Activated CD8-positive, alpha-beta memory T cell treated with anti-CD3 and anti-CD28 coated beads for 24 hours (primary cell): ENCODE measurements around the gene KCNE3.
A peak's percentile ranks its signal among the peaks of the same experiment; 100 is the strongest.

ENCODE experiments used
- DNase-seq: peaks from one replicate; pipeline ENCODE4 v3.0.0-alpha.2; 2020

KCNE3 gene

GRCh38 chr11:74471037-74471436, 3.7 kb upstream of the KCNE3 start:
- DNase-seq = no peak

- DNase-seq = no peak
Observed at GRCh38 chr11:74470526-74470925, 3.2 kb upstream of the KCNE3 start.

- DNase-seq = no peak
Observed at GRCh38 chr11:74468936-74469335, 1.6 kb upstream of the KCNE3 start.

- no peak for DNase-seq
Observed at GRCh38 chr11:74468521-74468920, 1.2 kb upstream of the KCNE3 start.

- DNase-seq = no peak
Observed at GRCh38 chr11:74468058-74468457, 709 bp upstream of the KCNE3 start.

GRCh38 chr11:74465291-74465708, 2.0 kb downstream of the KCNE3 start:
- no peak for DNase-seq

- no peak for DNase-seq
Observed at GRCh38 chr11:74464746-74465145, 2.6 kb downstream of the KCNE3 start.

GRCh38 chr11:74463216-74463615, 4.1 kb downstream of the KCNE3 start:
- no peak for DNase-seq

GRCh38 chr11:74462631-74463030, 4.7 kb downstream of the KCNE3 start:
- no peak for DNase-seq

GRCh38 chr11:74462009-74462408, 5.3 kb downstream of the KCNE3 start:
- no peak for DNase-seq

GRCh38 chr11:74460481-74461154, 6.7 kb downstream of the KCNE3 start:
- DNase-seq = no peak

GRCh38 chr11:74460065-74460464, 7.3 kb downstream of the KCNE3 start:
- DNase-seq = no peak

GRCh38 chr11:74459584-74459983, 7.8 kb downstream of the KCNE3 start:
- no peak for DNase-seq

GRCh38 chr11:74457356-74457755, 10.0 kb downstream of the KCNE3 start:
- DNase-seq = no peak

GRCh38 chr11:74453373-74453975, 13.9 kb downstream of the KCNE3 start:
- DNase-seq = peak; percentile 79

- no peak for DNase-seq
Observed at GRCh38 chr11:74452366-74452765, 15.0 kb downstream of the KCNE3 start.

- no peak for DNase-seq
Observed at GRCh38 chr11:74450318-74450717, 17.0 kb downstream of the KCNE3 start.

GRCh38 chr11:74449369-74449931, 17.9 kb downstream of the KCNE3 start:
- DNase-seq = peak; percentile 59

- DNase-seq = no peak
Observed at GRCh38 chr11:74447720-74448119, 19.6 kb downstream of the KCNE3 start.

GRCh38 chr11:74446532-74446938, 20.8 kb downstream of the KCNE3 start:
- DNase-seq = no peak

- DNase-seq = no peak
Observed at GRCh38 chr11:74444173-74444826, 23.0 kb downstream of the KCNE3 start.

GRCh38 chr11:74443071-74443864, 24.1 kb downstream of the KCNE3 start:
- DNase-seq = no peak

GRCh38 chr11:74442636-74443035, 24.7 kb downstream of the KCNE3 start:
- DNase-seq = no peak
